ENCODE results near the gene GLT6D1. TPM values are rescaled to one million over a fixed set of nuclear protein-coding genes. Genes with fewer than 3 reads are reported as not detected.

GLT6D1 gene
- total RNA-seq, 1 donor from 2014 or later, result not detected

DNA sequence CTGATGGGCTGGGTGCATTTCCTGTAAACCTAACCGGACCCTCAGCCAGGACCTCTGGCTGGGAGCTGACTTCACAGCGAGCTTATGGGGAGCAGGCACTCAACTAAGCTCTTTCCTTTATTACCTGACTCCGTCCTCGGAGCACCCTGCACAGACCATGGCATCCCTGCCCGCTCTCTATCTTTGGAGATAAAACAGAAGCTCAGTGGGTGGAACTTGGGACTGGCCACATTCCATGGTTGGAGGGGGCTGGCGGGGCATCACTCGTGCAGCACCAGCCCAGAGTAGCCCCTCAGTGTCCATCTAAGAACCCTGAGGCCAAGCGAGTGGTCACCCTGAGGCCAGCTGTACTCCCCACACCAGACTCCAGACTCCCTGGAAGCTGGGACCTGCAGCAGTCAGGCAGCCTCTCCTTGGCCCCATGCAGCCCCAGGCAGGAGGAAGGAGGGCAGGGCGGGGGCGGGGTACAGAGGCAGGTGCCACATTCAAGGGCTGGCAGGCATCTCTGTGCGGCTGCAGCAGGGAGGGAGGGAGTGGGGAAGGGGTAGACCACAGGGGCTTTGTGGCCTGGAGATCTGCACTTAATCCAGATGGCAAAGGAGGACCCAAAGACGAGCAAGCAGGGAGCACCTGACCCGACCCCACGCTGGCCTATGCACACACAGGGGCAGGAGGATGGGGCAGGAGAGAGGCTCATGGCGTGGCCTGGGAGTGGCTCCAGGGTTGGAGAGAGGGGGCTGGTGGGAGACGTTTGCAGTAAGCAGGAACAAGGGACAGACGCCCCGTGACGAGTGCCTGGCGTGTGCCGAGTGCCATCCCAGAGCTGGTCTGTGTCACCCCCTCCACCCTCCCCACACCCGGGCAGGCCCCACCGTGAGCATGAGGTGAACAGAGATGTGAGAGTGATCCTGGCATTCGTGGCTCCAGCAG is 26.1 kb downstream of the GLT6D1 start:
- DNase-seq, result no peak
- intact Hi-C loops (cut with DNase I), result no loop called here
- no peak for ATAC-seq (ENCODE audit: poor library complexity)

DNA sequence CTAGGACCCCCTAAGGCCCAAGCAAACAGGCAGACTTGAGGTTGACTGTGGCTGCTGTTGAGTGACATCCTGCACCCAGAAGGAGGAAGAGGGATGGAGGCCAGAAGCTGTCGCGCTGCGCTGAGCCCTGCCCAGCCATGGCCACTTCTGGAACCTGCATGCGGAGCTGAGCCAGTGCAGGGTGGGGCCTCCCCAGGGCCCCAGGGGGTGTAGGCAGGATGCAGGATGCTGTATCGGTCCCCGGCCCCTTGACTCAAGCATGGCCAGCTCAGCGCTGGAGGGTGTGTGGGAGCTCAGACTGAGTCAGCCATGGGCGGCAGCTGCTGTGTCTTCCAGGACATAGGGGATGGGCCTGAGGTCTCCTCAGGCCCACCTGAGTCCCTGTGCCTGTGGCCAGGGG is 26.9 kb downstream of the GLT6D1 start:
- ATAC-seq (ENCODE audit: poor library complexity) (no peak), DNase-seq (no peak)
- intact Hi-C loops (cut with DNase I), result no loop called here

DNA sequence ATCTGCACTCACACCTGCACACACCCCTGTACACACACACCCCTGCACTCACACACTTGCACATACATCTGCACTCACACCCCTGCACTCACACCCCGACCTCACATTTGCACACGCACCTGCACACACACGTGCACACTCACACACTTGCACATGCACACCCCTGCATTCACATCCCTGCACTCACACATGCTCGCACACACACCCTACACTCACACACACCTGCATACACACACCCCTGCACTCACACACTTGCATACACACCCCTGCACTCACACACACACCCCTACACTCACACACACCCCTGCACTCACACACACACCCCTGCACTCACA is 27.5 kb downstream of the GLT6D1 start:
- no peak for ATAC-seq (ENCODE audit: poor library complexity)
- intact Hi-C loops (cut with DNase I), result no loop called here
- DNase-seq, result no peak

DNA sequence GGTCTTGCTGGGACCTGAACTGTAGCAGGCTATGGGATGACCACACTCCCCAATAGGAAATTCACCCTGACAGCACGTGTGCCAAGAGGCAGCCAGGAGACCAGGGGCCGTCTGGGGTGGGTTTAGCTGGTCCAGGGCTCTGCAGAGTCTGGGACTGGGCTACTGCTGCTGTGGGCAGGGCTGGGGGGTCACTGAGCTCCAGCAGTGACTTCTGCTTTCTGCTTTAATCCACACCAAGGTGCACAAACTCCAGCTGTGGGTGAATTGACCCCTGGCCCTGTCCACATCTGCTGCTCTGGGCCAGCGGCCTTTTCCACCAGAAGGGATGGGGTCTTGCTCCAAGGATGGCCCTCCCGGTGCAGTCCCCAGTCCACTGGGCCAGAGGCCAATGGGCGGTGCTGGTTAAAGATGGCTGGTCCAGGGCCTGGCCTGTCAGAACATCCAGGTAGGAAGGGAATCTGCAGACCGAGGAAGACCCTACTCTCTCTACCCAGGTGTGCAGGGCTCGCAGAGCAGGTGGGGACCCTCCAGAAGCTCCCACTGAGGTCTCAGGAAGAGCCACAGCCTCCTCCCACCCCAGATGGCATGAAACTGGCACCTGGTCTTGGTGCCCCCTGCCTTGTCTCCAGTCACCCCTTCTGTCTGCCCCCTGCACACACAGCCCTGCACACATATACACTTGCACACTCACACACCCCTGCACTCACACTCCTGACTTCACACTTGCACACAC is 28.0 kb downstream of the GLT6D1 start:
- ATAC-seq (ENCODE audit: poor library complexity), result no peak
- intact Hi-C loops (cut with DNase I), result no loop called here

DNA sequence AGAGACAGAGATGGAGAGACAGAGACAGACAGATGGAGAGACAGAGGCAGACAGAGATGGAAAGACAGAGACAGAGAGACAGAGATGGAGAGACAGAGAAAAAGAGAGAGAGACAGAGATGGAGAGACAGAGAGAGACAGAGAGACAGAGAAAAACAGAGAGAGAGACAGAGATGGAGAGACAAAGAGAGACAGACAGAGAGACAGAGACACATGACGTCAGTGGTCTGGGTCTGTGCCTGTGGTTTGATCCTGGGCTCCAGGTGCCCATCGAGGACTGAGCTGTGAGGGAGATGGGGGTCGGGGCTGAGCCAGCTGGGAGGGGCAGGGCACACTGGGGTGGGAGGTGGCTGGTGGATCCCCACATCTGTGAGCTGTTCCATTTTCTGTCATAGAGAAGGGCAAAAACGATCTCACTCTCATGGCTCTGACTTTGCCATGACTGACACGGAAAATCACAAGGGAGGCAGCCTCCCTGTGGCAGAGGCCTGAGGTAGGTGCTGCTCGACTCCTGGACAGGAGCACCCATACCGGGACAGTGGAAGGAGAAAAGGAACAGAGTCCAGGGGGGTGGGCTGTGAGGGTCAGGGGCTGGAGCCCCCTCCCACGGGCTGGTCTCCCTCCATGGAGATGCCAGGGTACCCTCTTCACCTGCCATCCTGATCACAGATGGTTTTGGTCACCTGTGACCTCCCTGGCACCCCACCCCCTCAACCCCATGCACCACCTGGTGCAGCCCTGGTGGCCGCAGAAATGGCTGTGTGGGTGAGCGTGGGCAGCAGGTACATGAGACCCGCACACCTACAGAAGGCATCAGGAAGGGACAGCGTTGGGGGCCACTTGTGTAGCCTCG is 28.8 kb downstream of the GLT6D1 start:
- DNase-seq (no peak), ATAC-seq (ENCODE audit: poor library complexity) (no peak)
- intact Hi-C loops (cut with DNase I), result no loop called here

More for the DNA sequence above, 28.0 kb downstream of the GLT6D1 start:
- no peak for DNase-seq

DNA sequence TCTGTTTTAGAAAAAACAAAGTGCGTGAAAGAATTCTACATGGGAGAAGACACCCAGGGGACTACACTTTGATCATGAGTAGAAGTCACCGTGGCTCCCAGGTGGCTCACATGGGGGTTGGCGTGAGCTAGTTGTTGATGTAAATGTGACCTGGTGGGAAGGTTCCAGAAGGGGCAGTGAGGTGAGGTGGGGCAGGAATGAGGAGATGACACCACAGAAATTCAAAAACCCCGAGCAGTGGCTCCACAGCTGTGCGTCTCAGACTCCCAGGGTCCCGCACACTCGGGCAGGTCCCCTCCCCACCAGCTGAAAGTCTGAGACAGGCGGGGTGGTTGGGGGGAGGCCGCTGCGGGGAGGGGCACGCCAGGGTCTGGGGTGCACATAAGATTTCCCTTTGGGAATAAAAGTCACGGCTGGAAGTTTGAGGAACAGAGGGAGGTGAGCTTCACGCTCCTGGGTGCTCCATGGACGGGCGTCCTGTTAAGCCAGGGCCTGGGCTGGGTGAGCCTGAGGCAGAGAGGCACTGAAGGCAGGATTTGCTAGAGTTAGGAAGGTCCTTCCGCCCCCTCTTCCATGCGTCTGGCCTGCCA is 29.9 kb downstream of the GLT6D1 start:
- DNase-seq (no peak), ATAC-seq (ENCODE audit: poor library complexity) (no peak)
- intact Hi-C loops (cut with DNase I), result no loop called here

DNA sequence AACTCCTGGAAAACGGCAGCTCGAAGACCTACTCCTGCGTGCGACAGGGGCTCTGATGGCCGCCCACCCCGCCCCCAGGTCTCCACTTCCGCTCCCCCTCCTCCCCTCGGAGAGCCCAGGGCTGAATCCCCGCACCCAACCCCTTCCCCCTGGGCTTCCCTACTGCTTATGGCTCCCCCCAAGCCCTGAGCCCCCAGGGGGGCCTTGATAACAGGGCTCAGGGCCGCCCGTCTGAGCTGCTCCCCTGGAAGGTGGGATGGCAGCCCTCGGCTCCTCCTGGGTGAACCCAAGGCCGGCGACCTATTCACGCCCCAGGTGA is 30.4 kb downstream of the GLT6D1 start:
- ATAC-seq (ENCODE audit: poor library complexity) (no peak), DNase-seq (no peak)
- intact Hi-C loops (cut with DNase I), result no loop called here

DNA sequence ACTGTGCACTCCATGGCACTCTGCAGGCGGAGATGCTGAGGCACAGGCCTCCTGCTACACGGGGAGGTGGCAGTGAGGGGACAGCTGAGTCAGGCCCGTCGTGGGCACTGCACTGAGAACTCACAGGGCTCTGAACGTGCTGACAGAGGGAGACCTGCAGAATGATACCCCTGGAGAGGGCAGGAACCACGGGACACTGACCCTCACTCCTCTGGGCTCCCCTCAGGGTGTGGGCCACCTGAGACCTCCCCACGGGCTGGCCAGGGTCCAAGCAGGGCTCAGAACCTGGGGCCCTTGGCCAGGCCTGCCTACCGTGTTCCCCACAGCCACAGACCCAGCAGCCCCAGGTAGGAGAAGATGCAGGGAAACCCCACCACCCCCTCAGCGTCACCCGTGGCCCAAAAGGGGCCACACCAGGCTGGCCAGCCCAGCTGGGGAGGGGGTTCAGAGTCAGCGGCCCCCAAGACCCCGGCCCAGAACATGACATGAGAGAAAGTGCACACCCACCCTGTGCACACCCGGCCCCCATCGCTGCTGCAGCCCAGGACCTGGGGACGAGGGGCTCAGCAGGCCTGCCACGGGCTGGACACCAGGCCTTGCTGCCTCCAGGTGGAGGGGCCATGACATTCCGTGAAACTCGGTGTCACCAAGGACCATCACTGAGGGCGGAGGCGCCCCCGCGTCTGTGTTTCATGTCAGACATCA is 30.9 kb downstream of the GLT6D1 start:
- DNase-seq (no peak), ATAC-seq (ENCODE audit: poor library complexity) (no peak)
- intact Hi-C loops (cut with DNase I), result no loop called here

DNA sequence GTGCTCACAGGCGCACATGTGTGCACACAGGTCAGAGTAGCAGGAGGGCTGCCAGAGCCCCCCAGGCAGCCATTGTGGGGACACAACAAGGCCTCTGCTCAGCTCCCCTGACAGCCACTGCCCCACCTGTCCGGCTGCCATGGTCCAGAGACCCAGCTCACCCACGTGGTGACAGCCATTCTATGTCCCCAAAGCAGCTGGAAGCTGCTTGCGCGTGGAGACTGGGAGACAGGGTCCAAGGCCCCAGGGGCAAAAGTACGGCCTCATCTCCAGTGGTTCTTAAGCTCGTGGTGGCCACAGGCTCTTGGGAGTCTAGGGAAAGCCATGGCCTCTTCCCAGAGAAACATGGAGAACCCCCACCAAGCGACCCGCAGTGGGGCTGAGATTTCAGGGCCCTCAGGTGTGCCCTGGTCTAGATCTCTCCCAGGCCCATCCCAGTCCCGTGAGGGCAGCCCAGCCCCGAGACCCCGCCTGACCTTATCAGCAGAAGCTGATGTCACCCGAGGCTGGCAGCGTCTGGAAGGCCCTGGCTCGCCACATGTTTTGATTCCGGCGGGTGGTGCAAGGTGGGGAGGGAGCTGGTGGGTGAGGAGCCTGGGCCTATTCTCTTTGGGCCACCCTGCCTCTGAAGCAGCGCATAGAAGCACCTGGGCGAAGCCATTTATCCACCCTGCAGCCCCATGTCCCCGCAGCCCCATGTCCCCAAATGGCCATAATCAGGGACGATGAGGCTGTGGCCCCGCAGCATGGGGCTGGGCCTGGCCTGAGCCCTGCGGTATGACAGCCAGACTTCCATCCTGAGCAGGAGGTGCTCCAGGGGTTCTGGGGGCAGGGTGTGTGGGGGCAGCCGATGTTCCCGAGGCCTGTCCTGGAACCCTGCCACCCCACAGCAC is 31.7 kb downstream of the GLT6D1 start:
- no peak for DNase-seq
- intact Hi-C loops (cut with DNase I), result no loop called here
- no peak for ATAC-seq (ENCODE audit: poor library complexity)

DNA sequence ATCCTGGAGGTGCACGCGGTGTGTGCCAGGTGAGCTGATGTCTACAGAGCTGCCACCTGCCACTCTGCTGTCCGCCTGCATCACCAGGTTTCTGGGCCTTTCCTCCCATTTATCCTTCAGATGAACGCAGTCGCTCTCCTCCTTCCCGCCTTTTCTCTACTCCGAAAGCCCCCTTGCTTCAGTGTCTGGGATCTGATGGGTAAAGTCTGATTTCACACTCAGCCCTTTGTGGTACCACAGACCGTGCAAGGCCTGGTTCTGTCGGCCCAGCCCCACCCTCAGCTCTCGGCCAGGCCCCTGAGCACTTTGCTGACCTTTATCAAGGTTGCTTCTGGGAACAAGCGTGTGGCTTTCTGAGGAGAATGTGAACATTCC is 32.5 kb downstream of the GLT6D1 start:
- no peak for ATAC-seq (ENCODE audit: poor library complexity)

DNA sequence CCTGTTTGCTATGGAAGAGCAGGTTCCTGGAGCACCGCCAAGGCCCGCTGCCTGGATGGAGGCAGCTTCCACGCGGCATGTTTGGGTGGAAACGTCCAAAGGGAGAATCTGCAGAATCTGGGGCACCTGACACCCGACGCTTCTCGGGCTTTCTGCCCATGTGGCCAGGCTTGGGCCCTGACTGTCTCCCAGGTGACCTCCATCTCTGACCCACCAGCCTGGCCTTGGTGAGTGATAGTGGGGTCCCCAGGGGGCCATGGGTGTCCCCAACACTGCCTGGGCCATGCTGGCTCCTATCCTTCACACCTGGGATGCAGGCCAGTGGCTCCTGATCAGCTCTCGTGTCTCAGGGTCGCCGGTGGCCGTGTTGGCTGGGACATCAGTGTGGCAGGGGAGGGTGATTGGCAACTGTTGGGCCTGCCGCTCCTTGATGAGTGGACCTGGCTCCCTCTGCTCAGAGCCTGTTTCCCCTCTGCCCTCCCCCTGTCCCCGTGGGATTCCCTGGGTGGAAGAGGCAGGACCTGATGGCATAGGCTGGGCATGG is 34.0 kb downstream of the GLT6D1 start:
- ATAC-seq (ENCODE audit: poor library complexity) (no peak), DNase-seq (no peak)
- intact Hi-C loops (cut with DNase I), result no loop called here

More for the DNA sequence above, 32.5 kb downstream of the GLT6D1 start:
- intact Hi-C loops (cut with DNase I), result no loop called here
- no peak for DNase-seq

DNA sequence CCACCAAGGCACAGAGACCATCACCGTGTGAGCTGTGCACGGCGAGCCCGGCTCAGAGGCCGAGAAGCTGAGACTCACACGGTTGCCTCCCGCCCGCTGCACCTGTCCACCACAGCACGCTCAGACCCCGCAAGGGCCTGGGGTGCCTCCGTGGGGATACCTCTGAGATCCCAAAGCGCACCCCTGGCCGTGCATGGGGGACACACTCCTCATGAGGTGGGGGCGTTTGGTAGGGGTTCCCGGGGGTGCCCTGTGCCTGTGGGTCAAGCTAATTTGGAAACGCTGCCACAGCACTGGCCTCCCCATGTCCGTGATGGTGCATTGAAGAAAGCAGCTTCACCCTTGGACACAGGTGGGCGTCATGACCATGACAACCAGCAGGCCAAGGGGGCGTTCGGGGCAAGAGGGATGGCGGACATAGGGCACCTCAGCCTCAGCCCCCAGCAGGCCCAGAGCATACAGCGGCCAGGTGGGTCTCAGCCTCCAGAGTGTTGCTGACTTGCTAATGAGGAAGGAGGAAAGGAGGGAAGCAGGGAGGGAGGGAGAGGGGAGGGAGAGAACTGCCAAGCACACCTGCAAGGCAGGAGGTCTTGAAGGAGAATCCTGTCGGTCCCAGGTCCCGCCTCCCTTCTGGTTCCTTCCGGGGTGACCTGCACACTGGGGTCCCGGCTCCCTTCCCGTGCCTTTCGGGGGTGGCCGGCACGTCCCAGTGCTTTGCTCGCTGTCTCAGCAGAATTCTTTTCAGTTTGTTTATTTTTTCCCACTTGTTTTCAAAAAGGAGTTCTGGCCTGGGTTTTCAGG is 34.7 kb downstream of the GLT6D1 start:
- intact Hi-C loops (cut with DNase I), result loop anchor here (5.0 kb wide), 1 partner anchor 678 kb away; no protein-coding TSS in a partner anchor
- DNase-seq (no peak), ATAC-seq (ENCODE audit: poor library complexity) (no peak)

DNA sequence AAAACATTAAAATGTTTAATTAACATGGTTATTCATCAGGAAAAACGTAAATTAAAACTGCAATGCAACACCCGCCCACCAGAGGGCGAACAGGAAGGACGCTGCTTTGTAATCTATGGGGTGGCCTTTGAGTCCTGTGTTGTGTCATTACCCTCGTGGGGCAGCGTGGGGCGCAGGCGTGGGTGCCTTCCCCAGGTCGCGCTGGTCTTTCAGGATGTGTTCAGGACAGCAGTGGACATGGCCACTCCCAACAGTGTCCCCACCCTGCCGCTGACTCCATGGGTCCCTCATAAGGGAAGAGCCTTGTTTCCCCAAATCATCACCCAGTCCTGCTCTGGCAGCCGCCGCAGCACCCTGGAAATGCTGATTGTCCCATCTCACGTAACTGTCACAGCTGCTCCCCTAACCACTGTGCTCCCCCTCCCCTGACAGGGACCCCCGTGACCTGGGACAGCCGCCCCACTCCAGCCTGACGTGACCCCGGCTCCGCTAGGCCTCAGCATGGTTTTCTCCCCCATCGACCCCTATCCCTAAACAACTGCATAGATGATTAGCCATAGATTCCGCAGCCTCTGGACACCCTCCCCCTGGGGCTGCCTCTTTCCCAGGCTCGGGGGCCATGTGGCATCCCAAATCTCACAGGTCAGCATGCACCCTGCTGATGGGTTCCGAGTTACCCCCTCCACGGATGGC is 36.4 kb downstream of the GLT6D1 start:
- peak; percentile 48 for ATAC-seq (ENCODE audit: poor library complexity)
- intact Hi-C loops (cut with DNase I), result loop anchor here (5.0 kb wide), 1 partner anchor 679 kb away; no protein-coding TSS in a partner anchor
- no peak for DNase-seq

DNA sequence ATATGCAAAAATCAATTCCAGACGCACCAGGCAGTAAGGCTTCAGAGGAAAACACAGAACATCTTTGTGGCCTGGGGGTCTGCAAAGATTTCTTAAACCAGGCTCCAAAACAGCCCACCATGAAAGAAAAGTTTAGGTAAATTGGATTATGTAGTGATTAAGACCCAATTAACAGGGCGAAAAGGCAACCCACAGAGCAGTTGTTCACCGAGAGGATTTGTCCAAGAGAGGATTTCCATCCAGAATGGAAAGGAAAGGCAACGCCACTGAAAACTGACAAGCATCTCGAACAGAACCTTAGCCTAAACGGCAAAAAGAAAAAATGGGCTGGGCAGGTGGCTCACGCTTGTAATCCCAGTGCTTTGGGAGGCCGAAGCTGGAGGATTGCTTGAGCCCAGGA is 37.4 kb downstream of the GLT6D1 start:
- ATAC-seq (ENCODE audit: poor library complexity) (no peak), DNase-seq (no peak)
- intact Hi-C loops (cut with DNase I), result loop anchor here (5.0 kb wide), 1 partner anchor 680 kb away; no protein-coding TSS in a partner anchor

DNA sequence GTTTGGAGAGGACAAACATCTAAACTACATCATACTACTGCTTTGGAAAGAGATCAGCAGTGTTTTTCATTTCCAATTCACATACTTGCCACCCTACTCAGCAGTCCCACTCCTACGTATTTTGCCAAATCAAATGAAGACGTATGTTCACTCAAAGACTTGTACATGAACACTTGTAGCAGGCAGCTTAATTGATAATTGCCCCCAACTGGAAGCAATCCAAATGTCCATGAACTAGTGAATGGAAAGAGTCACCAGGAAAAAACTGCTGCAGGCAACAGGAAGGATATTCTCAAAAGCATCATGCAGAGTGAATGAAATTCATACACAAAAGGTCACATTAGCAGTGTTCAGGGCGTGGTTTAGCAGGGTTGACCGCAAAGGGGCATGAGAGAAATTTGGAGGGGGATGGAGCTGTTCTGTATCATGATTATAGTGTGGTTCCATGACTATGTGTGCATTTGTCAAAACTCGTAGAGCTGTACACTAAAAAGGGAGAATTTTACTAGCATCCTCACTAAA is 39.0 kb downstream of the GLT6D1 start:
- DNase-seq (no peak), ATAC-seq (ENCODE audit: poor library complexity) (no peak)
- intact Hi-C loops (cut with DNase I), result loop anchor here (5.0 kb wide), 1 partner anchor 682 kb away; no protein-coding TSS in a partner anchor

All from Right ventricle myocardium superior (tissue), 1 donor.